ENCODE data around the gene CDC25C. TPM values are rescaled to one million over a fixed set of nuclear protein-coding genes. Genes with fewer than 3 reads are reported as not detected.
A peak's percentile ranks its signal among the peaks of the same experiment; 100 is the strongest.

Gene CDC25C
- total RNA-seq, 1 experiment from 2014 or later = 14.1 TPM

DNA sequence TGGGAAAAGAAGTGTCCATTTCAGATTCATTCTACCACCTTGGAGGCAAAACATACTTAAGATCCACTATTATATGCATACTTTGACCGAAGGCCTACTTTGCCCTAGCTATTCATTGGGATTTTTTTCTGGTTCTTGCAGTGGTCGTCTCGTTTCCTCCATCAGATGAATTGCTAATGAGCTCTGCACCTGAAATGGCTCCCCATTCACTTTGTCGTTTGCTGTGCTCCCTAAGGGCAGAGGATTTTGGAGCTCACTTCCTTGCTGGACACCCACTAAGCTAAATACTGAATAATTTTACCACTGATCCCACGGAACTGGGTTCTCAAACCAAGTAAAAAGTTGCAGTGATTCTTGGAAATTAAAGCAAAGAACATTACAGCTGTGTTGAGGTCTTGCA is 22.8 kb upstream of the CDC25C start:
- intact Hi-C loops (cut with micrococcal nuclease; ENCODE audit: unreplicated experiment) (no loop called here), in situ Hi-C loops (cut with HindIII; ENCODE audit: low pct_unique_long_range_greater_than_20kb, low sequenced_read_pairs) (no loop called here)
- POLR2A ChIA-PET = interaction anchor here (1.2 kb wide), 1 partner anchor 22 kb away, joined by 3 read pairs; no protein-coding TSS in a partner anchor
- TF ChIP-seq POLR2AphosphoS5 (IDR thresholded peaks at IDR 0.05; ENCODE audit: low read depth, low read length) = no peak
- TF ChIP-seq, protein P1, sequence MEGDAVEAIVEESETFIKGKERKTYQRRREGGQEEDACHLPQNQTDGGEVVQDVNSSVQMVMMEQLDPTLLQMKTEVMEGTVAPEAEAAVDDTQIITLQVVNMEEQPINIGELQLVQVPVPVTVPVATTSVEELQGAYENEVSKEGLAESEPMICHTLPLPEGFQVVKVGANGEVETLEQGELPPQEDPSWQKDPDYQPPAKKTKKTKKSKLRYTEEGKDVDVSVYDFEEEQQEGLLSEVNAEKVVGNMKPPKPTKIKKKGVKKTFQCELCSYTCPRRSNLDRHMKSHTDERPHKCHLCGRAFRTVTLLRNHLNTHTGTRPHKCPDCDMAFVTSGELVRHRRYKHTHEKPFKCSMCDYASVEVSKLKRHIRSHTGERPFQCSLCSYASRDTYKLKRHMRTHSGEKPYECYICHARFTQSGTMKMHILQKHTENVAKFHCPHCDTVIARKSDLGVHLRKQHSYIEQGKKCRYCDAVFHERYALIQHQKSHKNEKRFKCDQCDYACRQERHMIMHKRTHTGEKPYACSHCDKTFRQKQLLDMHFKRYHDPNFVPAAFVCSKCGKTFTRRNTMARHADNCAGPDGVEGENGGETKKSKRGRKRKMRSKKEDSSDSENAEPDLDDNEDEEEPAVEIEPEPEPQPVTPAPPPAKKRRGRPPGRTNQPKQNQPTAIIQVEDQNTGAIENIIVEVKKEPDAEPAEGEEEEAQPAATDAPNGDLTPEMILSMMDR (IDR thresholded peaks at IDR 0.05) = no peak
- no peak for TF ChIP-seq TCF7L2 (IDR thresholded peaks at IDR 0.05; ENCODE audit: low read depth, low read length)
- TF ChIP-seq, protein P2, sequence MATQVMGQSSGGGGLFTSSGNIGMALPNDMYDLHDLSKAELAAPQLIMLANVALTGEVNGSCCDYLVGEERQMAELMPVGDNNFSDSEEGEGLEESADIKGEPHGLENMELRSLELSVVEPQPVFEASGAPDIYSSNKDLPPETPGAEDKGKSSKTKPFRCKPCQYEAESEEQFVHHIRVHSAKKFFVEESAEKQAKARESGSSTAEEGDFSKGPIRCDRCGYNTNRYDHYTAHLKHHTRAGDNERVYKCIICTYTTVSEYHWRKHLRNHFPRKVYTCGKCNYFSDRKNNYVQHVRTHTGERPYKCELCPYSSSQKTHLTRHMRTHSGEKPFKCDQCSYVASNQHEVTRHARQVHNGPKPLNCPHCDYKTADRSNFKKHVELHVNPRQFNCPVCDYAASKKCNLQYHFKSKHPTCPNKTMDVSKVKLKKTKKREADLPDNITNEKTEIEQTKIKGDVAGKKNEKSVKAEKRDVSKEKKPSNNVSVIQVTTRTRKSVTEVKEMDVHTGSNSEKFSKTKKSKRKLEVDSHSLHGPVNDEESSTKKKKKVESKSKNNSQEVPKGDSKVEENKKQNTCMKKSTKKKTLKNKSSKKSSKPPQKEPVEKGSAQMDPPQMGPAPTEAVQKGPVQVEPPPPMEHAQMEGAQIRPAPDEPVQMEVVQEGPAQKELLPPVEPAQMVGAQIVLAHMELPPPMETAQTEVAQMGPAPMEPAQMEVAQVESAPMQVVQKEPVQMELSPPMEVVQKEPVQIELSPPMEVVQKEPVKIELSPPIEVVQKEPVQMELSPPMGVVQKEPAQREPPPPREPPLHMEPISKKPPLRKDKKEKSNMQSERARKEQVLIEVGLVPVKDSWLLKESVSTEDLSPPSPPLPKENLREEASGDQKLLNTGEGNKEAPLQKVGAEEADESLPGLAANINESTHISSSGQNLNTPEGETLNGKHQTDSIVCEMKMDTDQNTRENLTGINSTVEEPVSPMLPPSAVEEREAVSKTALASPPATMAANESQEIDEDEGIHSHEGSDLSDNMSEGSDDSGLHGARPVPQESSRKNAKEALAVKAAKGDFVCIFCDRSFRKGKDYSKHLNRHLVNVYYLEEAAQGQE (IDR thresholded peaks at IDR 0.05; ENCODE audit: insufficient read depth in 1 of 2, low read depth in 2 of 2, low read length in 1 of 2) = no peak
- TF ChIP-seq SIN3A (IDR thresholded peaks at IDR 0.05; ENCODE audit: borderline replicate concordance, insufficient read depth, low read depth, low read length) = no peak
- peaks cover 16% of the 10 kb centered on the region for H3K4me1 ChIP-seq (ENCODE audit: control insufficient read depth, insufficient read depth, low read length)
- no peaks in the 10 kb centered on the region for H3K27me3 ChIP-seq (ENCODE audit: control insufficient read depth, insufficient read depth, low read length)
- no peaks in the 10 kb centered on the region; the same call in 1 of the 2 replicates for H3K9me3 ChIP-seq (ENCODE audit: control insufficient read depth, insufficient read depth, low read depth, low read length)
- TSS peak; percentile 69 for BruUV-seq (replicated peaks)
- H3K4me3 ChIP-seq (ENCODE audit: low read depth in 2 of 2, low read length in 2 of 2) = peak overlapping the region; percentile 90 to 93
- ATAC-seq (no peak), DNase-seq (ENCODE audit: low read depth, low spot score) (no peak)
- peaks cover 3% of the 10 kb centered on the region; the same call in 1 of the 2 replicates for H3K36me3 ChIP-seq (ENCODE audit: control insufficient read depth, insufficient read depth, low read length)
- CTCF ChIA-PET = no interaction called here
- peak overlapping the region; percentile 89; the same call in 1 of the 2 replicates for H3K27ac ChIP-seq (ENCODE audit: low read length)

DNA sequence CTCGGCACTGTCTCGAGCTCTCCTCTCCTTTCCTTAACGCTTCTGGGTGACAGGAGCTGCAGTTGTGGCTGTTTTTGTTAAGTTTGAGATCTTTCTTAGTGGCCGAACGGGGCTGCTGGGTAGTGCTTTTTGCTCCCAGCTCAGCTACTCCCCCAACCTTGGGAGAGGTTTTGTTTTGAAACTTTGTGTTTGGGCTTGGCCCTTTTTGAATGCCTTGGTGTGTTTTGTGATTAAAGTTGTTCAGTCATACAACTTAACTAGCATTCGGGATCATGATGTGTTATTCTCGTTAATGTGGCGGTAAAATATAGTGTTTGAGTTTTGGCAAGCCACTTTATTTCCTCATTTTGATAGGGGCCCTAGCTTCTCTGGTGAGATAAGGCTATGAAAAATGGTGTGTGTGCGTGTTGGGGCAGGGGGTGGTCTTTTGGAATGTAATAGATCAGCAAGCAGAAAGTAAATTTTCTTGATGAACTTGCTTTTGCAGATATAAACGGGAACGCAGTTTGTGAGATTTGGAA is 22.0 kb upstream of the CDC25C start:
- Histone ChIP-seq H3K4me3 (ENCODE audit: low read depth in 2 of 2, low read length in 2 of 2) (peak overlapping the region; percentile 90 to 93), H3K4me1 (ENCODE audit: control insufficient read depth, insufficient read depth, low read length) (peaks cover 16% of the 10 kb centered on the region), H3K36me3 (ENCODE audit: control insufficient read depth, insufficient read depth, low read length) (peaks cover 3% of the 10 kb centered on the region; the same call in 1 of the 2 replicates), H3K27ac (ENCODE audit: low read length) (peak overlapping the region; percentile 89), H3K9me3 (ENCODE audit: control insufficient read depth, insufficient read depth, low read depth, low read length) (no peaks in the 10 kb centered on the region; the same call in 1 of the 2 replicates), H3K27me3 (ENCODE audit: control insufficient read depth, insufficient read depth, low read length) (no peaks in the 10 kb centered on the region)
- intact Hi-C loops (cut with micrococcal nuclease; ENCODE audit: unreplicated experiment) = no loop called here
- ChIA-PET CTCF (interaction anchor here (0.5 to 2.3 kb wide), 5 partner anchors 16 to 400 kb away, joined by 3 to 9 read pairs (median 3); partner anchors contain the start of gene FAM53C), POLR2A (interaction anchor here (0.6 to 1.2 kb wide), 3 partner anchors 19 to 176 kb away, joined by 3 to 4 read pairs (median 3); no protein-coding TSS in a partner anchor)
- BruUV-seq (replicated peaks) = no TSS peak
- in situ Hi-C loops (cut with HindIII; ENCODE audit: low pct_unique_long_range_greater_than_20kb, low sequenced_read_pairs) = no loop called here
- no peak for TF ChIP-seq POLR2AphosphoS5 (IDR thresholded peaks at IDR 0.05; ENCODE audit: low read depth, low read length)
- no peak for TF ChIP-seq SIN3A (IDR thresholded peaks at IDR 0.05; ENCODE audit: borderline replicate concordance, insufficient read depth, low read depth, low read length)
- TF ChIP-seq, protein P1 (IDR thresholded peaks at IDR 0.05) = no peak
- no peak for TF ChIP-seq TCF7L2 (IDR thresholded peaks at IDR 0.05; ENCODE audit: low read depth, low read length)
- TF ChIP-seq, protein P2 (IDR thresholded peaks at IDR 0.05; ENCODE audit: insufficient read depth in 1 of 2, low read depth in 2 of 2, low read length in 1 of 2) = no peak
- no peak for ATAC-seq
- no peak for DNase-seq (ENCODE audit: low read depth, low spot score)
